ENCODE results near the gene PDE4D.

Gene PDE4D

DNA sequence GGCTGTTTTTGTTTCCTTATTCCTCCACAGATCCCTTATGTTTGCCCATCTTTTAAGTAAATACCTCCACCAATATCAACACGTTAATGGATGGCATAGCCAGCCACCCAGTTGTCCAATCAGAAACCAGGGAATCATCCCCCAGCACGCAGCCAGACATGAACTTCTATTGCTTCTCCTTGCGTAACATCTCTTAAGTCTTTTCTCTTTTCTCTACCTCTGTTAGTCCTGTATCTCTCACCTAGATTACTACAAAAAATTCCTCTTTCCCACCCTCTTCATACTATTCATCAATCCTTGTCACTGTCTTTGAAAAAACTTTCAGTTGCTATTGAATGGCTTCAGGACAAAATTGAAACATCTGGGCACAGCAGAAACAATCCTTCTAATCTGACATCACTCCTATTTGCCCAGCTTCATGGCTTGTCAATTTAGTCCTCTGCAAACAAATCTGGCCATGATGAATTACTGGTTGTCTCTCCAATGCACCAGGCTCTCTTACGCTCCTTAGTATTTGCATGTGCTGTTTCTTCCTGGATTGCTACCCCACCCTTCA lies 961.4 kb downstream of the PDE4D start:
- DNase-seq (ENCODE audit: low read depth, low spot score) = no peak

DNA sequence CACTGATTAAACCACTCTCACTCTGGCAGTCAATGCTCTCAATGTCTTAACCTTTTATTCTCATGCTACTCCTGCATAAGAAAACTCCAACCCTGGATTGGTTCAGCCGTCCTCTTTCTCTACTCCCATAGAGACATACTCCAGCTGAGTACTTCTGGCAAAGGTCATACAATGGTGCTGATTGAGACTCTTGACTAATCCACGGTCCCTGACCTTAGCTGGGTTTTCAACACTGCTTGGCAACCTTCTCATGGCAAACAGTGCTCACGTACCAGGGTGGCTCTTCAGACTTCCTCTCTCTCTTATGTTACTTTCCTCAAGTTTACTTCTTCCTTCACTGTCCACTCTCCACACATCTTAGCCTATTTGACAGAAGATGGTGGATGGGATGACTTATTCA lies 963.0 kb downstream of the PDE4D start:
- DNase-seq (ENCODE audit: low read depth, low spot score) = no peak

DNA sequence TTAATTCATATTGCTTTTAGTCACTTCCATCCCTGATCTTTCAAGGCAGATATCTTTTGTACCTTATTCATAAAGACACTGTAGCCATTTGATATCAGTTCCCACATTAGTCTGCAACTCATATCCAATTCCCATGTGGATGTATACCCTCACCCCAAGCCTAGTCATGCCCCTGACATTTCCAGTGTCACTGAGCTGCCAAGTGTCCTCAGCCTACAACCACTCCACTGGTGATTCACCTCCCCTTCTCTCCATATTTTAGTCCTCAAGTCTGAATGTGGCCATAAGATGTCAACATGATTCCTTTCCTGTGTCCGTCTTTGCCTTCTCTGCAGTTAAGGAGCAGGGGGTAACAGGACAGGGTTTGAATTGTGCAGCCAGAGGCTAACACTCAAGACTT lies 963.8 kb downstream of the PDE4D start:
- DNase-seq (ENCODE audit: low read depth, low spot score) = no peak

DNA sequence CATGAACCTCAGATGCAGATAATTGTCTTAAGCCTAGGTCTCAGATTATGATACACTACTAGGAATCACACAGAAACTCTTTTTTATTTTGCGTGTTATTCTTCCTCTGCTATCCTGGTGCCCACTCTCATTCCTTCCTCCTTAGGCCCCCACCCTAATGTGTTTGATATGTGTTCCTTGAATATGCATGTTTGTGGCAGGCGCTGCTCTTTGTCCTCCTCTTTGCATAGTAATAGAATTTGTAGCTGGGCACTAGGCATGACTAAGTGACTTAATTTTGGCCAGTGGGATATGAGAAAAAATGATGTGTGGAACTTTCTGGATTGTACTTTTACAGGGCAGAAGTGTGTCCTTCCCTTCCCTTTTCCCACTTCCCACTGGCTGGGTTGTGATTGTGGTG lies 965.6 kb downstream of the PDE4D start:
- DNase-seq (ENCODE audit: low read depth, low spot score) = no peak

DNA sequence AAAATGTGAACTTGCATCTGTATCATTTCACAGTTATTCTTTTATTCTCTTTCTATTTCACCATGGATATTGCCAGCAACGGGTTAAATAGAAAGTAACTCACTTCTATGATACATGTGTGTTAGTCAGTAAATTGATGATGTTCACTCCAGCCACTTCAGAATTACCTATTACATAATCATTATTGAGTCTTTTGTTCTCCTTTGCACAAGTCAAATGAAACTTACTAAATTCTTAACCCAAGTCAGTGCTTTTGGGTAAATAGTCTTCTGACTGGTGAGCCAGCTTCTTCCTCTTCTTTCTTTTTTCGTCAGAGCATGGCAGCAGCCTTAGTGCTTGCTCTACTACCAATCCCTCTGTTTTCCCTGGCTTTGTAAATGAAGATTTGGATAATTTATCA lies 966.3 kb downstream of the PDE4D start:
- no peak for DNase-seq (ENCODE audit: low read depth, low spot score)

DNA sequence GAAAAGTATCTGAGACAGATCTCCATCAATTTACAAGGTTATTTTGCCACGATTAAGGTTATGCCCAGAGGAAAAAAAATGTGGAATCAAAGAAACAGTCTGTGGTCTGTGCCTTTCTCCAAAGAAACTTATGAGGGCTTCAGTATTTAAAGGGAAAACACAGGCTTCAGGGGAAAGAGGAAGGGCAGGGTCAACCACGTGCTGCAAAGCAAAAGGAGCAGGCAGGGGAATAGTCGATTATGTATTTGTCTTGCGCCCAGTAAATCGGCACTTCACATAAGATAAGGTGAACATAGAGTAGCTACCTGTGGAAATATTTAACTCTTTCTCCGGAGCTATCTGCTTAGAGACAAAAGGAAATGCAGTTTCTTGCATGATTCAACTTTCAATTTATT lies 967.0 kb downstream of the PDE4D start:
- no peak for DNase-seq (ENCODE audit: low read depth, low spot score)

DNA sequence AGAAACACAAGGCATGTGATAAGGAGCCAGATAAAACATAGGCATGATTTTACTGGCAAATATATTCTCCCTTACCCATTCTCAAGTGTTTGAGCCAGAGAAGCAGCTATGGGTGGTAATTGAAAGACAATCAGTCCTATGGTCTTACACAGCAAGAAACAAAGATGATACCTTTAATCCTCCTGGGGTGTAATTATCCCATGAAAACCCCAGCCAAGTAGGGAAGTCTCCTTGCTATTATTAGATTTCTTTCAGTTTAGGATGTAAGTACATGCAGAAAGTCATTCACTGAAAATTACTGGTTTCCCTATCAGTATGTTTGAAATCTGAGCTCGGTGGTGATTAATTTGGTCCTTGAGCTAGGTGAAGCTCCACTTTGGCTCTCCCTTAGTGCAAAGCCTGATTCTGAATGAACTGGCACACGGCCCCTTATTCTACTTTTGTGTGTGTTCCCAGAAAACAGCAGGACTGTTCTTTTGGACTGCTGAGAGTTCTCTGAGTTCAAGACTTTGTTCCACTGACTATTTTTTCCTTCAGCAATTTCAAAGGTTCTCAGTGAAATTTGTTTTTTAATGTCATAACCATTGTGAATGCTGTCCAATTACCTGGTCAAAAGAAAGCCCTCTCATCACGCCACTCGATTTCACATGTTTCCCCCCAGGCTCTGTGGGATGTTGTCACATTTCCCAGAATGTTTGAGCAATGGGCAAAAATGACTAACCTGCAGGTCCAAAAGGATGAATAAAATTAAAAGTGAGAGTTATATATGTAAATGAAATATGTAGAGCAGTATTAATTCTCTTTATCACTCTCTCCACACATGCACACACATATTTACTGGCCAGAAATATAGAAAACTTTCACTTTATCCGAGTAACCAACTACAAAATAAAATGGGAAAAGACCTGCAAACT lies 967.6 kb downstream of the PDE4D start:
- no peak for DNase-seq (ENCODE audit: low read depth, low spot score)

DNA sequence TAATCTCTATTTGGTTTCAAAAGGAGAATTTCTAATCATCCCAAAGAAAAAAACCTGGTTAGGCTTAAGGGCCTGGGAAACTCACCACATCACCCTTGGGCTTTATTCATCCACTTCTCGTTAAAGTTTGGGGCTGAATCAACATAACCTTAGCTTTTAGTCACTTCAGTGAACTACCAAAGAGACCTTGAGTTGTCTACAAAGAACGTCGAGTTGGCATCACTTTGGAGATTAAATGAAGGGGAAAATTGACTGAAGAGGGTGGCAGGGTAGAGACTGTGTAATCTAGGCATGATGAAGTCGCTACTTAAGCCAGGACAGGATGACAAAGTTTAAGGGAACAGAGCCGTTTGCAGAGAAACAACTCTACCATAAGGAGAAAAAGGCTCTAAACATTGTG lies 969.2 kb downstream of the PDE4D start:
- DNase-seq (ENCODE audit: low read depth, low spot score) = no peak

DNA sequence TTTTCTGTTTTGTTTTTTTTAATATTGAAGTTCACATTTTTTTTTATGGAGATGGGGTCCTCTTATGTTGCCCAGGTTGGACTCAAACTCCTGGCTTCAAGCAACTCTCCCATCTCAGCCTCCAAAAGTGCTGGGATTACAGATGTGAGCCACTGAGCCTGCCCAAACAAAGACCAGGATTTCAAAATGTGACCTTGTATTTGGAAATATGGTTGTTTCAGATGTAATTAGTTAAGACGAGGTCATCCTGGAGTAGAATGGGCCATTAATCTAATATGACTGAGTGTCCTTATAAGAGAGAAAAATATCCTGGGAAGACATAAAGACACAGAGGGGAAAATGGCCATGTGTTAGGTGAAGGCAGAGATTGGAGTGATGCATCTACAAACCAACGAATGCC lies 970.2 kb downstream of the PDE4D start:
- no peak for DNase-seq (ENCODE audit: low read depth, low spot score)

DNA sequence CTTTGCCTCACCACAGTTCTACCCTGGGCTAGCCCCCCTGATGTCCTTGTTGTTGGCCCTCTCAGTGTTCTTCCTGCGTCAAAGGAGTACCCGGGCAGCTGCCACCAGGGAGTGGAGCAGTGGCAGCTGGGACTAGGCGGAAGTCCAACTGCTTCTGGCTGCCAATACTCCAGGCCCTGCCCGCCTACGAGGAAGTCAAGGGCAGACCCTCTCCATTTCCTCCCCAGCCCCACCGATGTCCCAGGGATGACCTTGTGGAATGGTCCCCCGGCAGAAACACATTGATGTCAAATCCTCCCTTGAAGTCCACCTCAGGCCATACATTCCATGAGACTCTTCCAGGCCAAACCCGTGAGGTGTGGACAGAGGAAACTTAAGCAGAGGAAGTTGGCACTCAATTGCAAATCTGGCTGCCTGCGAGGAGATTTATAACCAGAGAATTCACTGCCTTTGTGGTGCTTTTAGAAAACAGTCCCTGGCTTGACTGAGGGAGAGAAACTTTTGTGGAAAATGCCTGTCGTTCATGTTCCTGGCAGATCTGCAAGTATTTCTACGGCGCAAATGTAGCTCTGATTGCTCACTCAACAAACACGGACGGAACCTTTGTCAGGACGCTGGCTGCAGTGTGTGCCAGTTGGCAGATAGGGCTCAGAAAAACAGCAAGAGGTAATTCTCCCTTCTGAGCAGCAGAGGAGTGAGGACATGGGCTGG lies 970.9 kb downstream of the PDE4D start:
- DNase-seq (ENCODE audit: low read depth, low spot score) = no peak

DNA sequence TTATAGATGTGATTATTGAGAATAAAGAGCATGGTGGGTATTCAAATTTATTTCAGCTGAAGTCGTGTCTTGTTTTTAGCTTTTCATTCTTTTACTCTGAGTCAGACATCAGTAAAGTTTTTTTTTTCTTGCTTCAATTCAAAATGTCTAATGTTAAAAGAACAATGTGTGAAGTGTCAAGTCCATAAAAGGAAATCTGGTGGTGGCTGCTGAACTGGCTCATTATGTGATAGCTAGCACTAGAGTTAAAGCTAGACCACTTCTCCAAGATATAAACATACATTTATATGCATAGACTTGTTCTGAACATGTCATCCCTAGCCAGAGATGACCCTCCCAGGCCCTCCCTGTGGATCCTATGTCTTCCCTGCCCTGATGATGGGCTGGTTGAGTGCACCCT lies 972.4 kb downstream of the PDE4D start:
- DNase-seq (ENCODE audit: low read depth, low spot score) = no peak

DNA sequence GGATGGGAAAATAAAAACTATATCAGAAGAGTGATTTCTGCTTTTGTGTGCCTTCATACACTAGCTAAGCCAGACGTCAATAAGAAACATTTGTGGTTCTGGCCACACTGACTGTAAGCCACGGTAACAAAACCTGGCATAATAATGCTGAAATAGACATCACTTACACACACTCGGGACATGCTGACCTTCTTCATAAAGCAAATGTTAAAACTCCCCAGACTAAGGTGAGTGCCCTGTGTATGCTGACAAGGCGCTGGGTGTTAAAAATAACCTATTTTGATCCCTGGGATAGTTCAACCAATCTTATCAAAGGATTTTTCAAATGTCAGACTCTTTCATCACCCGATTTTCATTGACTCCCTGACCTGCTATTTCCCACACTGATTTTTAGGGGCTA lies 973.7 kb downstream of the PDE4D start:
- no peak for DNase-seq (ENCODE audit: low read depth, low spot score)

All from activated naive CD8-positive, alpha-beta T cell treated with anti-CD3 and anti-CD28 coated beads, Interleukin-2, amount 50 U/mL, for 16 hours (primary cell).